ENCODE measurements around the gene NFE2L1. TPM values are rescaled to one million over a fixed set of nuclear protein-coding genes. Genes with fewer than 3 reads are reported as not detected.
A peak's percentile ranks its signal among the peaks of the same experiment; 100 is the strongest.

NFE2L1 gene
- total RNA-seq, 1 experiment from 2014 or later: 135 TPM

GRCh38 chr17:48068491-48068961, 20.4 kb downstream of the NFE2L1 start:
- ChIA-PET POLR2A (interaction anchor here (1.0 to 13.2 kb wide), 2 partner anchors 19 to 42 kb away, joined by 3 to 114 read pairs; partner anchors contain the start of gene NFE2L1), CTCF (interaction anchor here (0.9 to 3.1 kb wide), 15 partner anchors 8 to 284 kb away, joined by 3 to 32 read pairs (median 4); partner anchors contain the start of gene NFE2L1), RAD21 (ENCODE audit: low non-redundant PET in 1 of 2, low total read pairs in 2 of 2, uncharacterized antibody in 2 of 2, unreplicated experiment in 2 of 2) (no interaction called here)
- no peak overlapping the region for H3K4me2 ChIP-seq (ENCODE audit: low read length)
- no peak overlapping the region for H2AFZ ChIP-seq (ENCODE audit: low read depth, low read length, poor library complexity, severe bottlenecking)
- TF ChIP-seq EGR1 (IDR thresholded peaks at IDR 0.05; ENCODE audit: low read depth): no peak
- TF ChIP-seq ZNF274 (IDR thresholded peaks at IDR 0.05; ENCODE audit: low read depth, low read length): no peak
- TF ChIP-seq RAD21 (IDR thresholded peaks at IDR 0.05; ENCODE audit: low read depth): peak; percentile 27; the same call in 1 of the 2 replicates
- no peak for TF ChIP-seq TCF7L2 (IDR thresholded peaks at IDR 0.05; ENCODE audit: borderline replicate concordance, extremely low read depth, insufficient read depth, insufficient read length)
- no peak for TF ChIP-seq ATF3 (IDR thresholded peaks at IDR 0.05)
- TF ChIP-seq SIN3A (IDR thresholded peaks at IDR 0.05; ENCODE audit: low read depth): no peak
- TF ChIP-seq SRF (IDR thresholded peaks at IDR 0.05; ENCODE audit: low read depth): no peak
- TF ChIP-seq CTCF (IDR thresholded peaks at IDR 0.05 in 2 of 3, conservative IDR thresholded peaks at IDR 0.05 in 1 of 3; ENCODE audit: borderline replicate concordance in 1 of 3, insufficient read depth in 1 of 3, low read depth in 2 of 3, low read length in 2 of 3): peak in 2 of 3 experiments; percentile 64 to 66; a peak in 4 of 6 replicates
- TF ChIP-seq ELF1 (IDR thresholded peaks at IDR 0.05; ENCODE audit: borderline replicate concordance, low read depth): no peak
- no peaks in the 10 kb centered on the region for H3K9me2 ChIP-seq (ENCODE audit: insufficient read depth)
- no peaks in the 10 kb centered on the region for H3K27me3 ChIP-seq (ENCODE audit: insufficient read depth, low read length)
- H3K27ac ChIP-seq (ENCODE audit: low read depth, low read length): no peak overlapping the region
- no peak overlapping the region for H3K4me3 ChIP-seq (replicated peaks in 1 of 2; ENCODE audit: low read depth in 1 of 2, low read length in 2 of 2)
- H3K9ac ChIP-seq (ENCODE audit: low read length): no peak overlapping the region
- no peaks in the 10 kb centered on the region for H3K9me3 ChIP-seq (ENCODE audit: control insufficient read depth in 1 of 2, insufficient read depth in 1 of 2, low read depth in 1 of 2, low read length in 2 of 2)
- intact Hi-C loops (cut with micrococcal nuclease): no loop called here
- BruUV-seq (replicated peaks): no TSS peak
- H3K36me3 ChIP-seq (ENCODE audit: control insufficient read depth in 1 of 2, insufficient read depth in 2 of 2, low read length in 2 of 2): peaks cover 35 to 41% of the 10 kb centered on the region in 2 experiments
- H3K79me2 ChIP-seq (ENCODE audit: insufficient read depth, low read length): peaks cover 5% of the 10 kb centered on the region; the same call in 1 of the 2 replicates
- no peaks in the 10 kb centered on the region; the same call in 1 of the 2 replicates for H4K20me1 ChIP-seq (ENCODE audit: insufficient read depth)
- no peaks in the 10 kb centered on the region for H3K4me1 ChIP-seq (ENCODE audit: control insufficient read depth in 1 of 2, insufficient read depth in 2 of 2, low read length in 2 of 2)
- DNase-seq (ENCODE audit: low read depth, low spot score) (no peak), ATAC-seq (peak; percentile 88)

All from HCT116 (cell line).